ENCODE results near the gene SETX.

DNA sequence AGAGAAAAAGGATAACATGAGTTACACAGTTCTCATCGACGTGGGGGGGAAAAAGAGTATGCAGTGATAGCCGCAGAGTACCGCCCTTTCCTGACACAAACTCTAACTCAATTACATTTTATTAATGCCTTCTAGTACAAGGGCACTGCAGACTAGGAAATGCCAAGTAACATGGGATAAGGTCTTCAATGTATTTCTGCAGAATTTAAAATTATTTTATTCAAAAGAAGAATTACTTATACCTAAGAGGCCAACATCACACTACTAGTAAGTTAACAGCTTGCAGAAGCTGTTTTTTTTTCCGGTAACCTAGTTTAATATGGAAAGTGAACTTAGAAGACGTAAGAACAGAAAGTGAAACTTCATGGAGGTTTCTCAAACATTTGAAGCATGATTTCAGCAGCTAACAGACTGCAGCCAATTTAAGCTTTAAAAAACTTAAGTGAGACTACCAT lies 3.9 kb downstream of the SETX start:
- TF ChIP-seq, protein P1, sequence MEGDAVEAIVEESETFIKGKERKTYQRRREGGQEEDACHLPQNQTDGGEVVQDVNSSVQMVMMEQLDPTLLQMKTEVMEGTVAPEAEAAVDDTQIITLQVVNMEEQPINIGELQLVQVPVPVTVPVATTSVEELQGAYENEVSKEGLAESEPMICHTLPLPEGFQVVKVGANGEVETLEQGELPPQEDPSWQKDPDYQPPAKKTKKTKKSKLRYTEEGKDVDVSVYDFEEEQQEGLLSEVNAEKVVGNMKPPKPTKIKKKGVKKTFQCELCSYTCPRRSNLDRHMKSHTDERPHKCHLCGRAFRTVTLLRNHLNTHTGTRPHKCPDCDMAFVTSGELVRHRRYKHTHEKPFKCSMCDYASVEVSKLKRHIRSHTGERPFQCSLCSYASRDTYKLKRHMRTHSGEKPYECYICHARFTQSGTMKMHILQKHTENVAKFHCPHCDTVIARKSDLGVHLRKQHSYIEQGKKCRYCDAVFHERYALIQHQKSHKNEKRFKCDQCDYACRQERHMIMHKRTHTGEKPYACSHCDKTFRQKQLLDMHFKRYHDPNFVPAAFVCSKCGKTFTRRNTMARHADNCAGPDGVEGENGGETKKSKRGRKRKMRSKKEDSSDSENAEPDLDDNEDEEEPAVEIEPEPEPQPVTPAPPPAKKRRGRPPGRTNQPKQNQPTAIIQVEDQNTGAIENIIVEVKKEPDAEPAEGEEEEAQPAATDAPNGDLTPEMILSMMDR (IDR thresholded peaks at IDR 0.05; ENCODE audit: insufficient read depth, low read length, poor library complexity, severe bottlenecking): no peak
- TF ChIP-seq EZH2phosphoT487 (conservative IDR thresholded peaks at IDR 0.05; ENCODE audit: low read length): no peak

Measured in SU-DHL-6 (cell line).